Stimulated activated CD4-positive, alpha-beta T cell treated with anti-CD3 and anti-CD28 coated beads, Interleukin-12 subunit alpha, Interleukin-12 subunit beta, amount 100 ng/mL, for 24 hours (primary cell): ENCODE results near the gene GNB1.
"Not testable (repeated sequence)": the region's sequence is repeated elsewhere in the genome, so short reads cannot be mapped to it uniquely, and the experiment has no call there.

Source experiments
- DNase-seq, 2 experiments: peaks; one replicate each; pipeline ENCODE4 v3.0.0-alpha.2; 2020; ENCODE audit warnings: low read depth in 2 of 2

The GNB1 gene

DNA sequence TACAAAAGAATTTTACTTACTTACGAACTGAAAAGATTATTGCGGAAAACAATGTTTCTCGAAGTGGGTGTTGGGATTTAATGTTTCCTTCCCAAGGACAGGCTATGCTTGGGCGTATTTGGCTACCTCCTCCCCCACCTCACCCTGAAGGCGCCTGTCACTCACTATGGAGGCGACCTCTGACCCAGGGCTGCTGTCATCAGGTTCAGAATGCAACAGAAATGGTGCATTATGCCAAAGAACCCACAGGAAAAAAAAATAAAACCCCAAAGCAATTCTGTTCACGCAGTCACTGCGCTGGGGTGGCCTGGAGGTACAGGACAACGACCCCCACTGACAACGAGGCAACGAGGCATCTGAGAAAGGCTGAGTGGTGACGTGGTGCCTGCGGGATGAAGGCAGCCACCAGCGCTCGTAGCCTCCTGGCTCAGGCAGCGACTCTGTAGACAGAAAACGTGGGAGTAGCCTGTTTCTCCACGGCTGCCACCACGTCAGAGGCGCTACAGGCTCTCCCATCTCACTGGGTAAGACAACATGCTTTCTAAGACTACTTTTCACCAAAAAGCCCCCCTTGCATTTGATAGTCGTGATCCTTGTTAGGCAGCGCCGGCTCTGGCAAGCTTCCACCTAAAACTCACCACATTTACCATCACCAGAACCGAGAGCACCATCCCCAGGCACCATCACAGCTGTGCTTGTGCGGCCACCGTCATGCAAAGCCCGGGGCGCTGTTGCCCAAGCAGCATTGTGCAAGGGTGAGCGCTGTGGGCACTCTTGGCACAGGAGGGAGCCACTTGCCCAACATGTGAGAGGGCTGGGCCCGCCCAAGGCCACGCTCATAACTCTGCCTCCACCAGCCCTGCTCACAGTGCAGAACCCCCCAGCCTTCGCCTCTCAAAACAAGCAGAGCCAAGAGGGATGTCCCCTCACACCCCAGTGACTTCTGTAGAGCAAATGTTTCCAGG is 126.9 kb downstream of the GNB1 start:
- DNase-seq = no peak

DNA sequence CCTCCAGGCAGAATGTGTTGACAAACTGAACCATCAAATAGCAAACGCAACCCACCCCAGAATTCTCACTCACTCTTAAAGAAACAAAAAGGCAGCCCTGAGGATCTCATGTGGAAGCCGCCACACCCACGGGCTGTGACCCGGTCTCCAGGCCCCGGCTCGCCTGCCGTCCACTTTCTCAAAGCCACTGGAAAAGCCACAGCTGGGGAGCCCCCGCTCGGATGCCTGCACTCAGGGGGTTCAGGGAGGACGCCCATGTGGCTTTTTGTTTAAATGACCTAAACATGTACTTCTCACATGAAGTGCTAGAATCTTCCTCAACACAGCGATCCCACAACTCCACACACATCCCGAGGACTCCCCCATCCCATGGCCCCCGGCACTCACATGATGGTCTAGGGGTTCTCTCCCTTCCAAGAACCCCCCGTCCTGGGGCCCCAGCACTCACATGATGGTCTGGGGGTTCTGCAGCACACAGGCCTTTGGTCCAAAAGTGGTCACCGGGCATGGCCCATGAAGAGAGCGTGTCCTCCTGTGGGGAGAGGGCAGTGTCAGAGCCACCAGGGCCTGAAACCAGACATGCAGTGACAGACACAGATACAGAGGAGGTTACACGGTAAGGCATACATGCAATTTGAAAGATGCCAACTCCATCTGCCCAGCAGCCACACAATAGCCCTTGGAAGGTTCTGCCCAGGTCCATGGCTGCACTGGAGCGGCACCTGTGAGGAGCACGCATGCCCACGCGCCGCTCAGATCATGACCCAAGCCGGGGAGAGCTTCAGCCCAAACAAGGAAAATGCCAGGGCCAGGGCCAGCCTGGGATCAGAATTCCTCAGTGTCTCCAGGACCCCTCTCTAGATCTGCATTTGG is 129.1 kb downstream of the GNB1 start:
- DNase-seq = no peak

DNA sequence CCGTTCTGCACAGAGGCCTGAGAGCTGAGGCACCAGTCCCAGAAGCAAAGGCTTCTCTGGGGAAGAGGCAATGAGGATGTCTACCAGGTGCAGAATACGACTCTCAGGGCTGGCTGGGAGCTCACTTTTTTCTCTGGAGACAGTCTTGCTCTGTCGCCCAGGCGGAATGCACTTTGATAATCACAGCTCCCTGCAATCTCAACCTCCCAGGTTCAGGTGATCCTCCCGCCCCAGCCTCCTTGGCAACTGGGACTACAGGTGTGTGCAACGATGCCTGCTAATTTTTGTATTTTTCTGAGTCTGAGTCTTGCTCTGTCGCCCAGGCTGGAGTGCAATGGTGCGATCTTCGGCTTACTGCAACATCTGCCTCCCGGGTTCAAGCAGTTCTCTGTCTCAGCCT is 130.2 kb downstream of the GNB1 start:
- DNase-seq = no peak

DNA sequence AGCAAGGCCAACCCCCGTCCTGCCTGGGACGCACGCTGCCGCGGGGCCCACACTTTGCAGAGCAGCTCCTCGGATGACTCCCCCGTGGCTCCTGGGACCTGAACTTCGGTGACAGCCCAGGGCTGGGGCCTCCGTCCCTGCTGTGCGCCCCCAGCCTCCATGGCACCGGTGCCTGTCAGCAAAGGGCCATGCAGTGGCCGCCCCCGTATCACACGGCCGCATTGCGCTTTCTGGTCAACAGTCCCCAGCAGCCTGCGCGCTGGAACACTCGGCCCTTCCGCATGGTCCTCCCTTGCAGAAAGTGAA is 130.6 kb downstream of the GNB1 start:
- DNase-seq = no peak

DNA sequence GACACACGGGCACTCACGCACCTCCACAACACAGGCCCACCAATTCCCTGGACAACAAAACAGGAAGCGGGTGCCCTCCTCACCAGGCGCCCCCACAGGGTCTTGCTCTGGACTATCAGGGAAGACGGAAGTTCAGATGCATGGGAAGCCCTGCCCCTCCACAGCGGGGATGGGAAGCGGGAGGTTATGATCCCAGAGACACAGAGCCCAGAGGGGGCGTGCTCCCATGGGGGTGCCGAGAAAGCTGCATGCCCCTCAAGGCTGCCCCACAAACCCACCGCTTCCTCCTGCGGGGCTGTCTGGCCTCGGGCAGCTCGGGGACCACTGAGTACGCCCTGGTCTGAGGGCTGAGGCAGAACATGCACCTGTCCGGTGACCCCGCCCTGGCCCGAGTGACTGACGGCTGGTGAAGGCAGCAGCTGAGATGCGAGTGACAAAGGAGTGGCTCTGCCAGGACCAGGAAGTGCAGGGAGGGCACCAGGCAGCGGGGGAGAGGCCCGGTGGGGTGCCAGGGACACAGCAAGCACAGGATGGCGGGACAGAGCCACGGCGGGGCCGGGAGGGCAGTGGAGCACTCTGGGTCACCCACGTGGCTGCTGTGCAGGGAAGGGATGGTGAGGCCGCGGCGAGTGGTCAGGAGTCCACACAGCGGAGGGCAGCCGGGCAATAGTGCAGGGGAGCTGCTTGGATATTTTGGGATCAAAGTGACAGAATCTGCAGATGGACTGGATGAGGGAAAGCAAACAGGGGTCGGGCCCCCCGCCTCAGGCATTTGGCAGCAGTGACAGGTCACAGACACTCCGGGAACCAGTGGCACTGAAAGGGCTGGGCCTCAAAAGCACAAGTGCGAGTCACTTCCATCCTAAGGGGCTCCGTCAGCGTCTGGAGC is 131.2 kb downstream of the GNB1 start:
- no peak for DNase-seq

DNA sequence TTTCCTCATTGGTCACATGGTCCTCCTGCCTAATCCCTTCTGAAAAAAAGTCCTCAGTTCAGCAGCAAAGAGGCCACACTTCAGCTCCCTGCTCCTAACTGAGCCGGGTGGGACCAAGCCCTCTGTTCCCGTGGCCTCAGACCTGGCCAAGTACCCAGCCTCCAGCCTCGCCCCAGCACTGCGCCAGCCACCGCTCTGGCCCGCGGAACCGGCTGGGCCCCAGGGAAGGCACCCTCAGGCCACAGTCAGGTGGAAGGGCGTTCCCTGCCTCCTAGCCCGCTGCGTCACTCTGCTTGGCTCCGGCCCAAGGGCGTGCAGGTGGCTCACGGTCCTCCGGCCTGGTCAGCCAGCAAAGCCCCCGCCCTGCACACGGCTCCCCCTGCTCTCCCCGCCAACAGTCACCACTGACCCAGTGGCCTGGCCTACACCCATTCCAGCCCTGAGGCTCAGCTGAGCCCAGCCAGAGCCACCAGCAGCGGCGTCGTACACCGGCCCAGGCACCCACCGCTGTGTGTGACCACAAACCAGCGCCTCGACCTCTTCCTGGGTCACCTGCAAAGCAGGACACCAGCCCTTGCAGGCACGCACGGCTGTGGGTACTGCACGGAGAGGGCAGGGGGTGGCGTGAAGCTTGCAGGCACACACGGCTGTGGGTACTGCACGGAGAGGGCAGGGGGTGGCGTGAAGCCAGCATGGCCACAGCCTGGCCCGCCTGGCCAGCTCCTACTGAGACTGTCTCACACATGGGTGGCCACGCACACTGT is 132.0 kb downstream of the GNB1 start:
- no peak for DNase-seq

DNA sequence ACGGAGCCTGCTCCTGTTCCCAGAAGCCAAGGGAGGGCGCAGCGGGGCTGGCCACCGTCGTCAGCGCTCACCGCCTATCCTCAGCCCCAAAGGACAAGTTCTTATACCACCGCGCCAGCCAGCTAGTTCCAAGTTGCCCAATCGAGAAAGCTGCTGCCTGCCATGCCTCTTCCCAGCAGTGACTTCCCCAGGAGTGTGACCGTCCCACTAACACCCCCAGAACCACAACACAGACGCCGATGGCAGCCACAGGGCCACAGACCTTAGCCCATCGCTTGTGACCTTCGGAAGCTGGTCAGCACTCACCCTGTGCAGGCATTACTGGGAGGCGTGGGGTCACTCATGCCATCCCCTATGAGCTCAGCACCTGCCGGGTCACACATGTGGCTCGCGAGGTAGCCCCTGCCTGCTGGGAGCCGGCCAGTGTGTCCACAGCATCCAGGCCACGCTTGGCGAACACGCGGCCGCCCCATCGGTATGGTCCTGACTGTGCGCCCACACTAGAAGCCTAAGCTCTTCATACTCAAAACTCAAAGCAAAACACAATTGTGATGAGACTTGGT is 132.7 kb downstream of the GNB1 start:
- DNase-seq = no peak

DNA sequence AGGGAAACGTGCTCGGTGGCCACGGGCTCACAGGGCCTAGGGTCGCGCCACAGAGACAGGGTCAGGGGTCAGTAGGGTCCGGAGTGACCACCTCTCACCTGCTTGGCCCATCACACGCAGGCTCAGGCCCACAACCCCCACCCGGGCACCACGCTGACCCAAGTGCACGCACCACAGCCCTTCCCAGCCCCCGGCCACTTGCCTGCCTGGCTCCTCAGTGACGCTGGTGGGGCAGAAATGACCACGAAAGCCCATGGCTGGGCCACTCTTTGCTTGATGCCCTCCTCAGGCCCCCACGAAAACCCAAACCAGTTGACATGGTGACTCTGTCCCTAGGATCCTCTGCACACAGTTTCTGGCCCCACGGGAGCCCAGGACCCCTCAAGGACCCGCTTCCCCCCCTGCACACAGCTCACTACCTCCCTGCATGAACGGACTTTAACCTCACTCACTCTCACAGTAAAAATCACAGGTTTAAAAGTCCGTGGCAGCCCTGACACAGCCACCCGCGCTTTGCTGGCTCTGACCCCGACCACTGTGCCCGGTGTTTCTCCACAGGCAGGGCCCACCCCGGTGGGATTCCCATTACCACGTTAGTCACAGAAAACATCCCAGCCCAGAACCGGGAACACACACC is 133.3 kb downstream of the GNB1 start:
- DNase-seq = no peak

DNA sequence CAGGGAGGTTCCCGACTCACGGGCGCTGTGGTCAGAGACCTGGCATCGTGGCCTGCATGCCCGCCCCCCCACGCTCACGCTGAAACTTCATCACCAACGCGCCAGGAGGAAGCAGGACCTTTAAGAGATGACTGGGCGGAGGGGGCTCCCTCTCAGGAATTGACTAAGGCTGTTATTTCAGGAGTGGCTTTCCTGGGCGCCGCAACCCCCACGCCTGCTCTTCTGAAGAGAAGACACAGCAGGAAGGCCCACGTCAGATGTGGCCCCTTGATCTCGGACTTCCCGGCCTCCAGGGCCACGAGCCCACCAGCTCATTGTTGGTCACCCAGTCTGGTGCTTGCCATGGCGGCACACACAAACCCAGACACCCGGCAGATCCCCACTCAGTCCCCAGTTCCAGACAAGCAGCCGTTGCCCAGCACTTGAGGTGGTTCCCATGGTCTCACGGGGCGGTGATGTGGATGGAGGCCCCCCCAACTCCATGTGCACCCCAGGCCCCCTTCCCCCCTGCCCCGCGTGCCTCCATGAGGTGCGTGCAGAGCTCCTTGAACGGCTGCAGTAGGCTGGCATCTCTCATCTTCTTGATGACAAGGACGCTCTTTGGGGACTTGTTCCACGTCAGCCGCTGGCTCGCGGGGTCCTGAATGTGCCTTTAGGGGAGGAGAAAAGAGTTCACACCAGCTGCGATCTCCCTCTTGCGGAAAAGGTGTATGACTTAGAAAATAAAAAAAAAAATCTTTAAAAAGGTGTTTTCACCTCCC is 134.0 kb downstream of the GNB1 start:
- no peak for DNase-seq

DNA sequence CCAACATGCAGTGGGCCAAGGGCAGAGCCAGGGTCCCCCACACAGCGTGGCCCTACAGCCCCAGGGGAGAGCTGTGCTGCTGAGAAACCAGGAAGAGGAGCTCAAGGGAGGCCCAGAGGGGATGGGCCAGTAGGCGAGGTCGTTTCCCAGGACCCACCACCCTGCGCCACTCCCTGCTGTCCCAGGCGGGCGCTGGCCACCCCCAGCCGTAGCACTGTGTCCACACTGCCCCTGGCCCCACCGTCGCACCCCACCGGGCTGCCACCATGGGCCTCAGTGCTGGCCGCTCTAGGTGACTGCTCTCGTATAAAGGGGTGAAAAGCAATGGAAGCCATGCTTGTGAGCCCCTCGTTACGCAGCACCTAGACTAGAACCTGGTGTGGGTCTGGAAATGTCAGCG is 135.0 kb downstream of the GNB1 start:
- DNase-seq = no peak

DNA sequence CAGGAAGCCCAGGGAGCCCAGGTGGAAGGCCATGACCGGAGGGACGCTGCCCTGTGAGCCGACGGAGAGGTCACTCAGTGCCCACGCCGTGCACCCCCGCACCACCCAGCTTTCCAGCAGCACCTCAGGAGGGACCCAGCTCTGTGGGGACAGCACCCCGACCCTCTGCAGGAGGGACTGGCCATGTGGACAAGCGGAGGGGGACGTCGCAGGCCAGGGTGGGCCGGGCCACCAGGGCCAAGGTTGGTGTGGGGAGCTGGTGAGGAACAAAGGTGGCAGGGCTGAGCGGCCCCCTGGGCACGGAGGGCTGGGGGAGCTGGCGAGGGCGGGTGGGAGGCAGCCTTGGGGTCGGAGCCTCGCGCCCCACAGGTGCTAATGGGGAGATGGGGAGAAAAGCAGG is 135.5 kb downstream of the GNB1 start:
- DNase-seq = no peak

DNA sequence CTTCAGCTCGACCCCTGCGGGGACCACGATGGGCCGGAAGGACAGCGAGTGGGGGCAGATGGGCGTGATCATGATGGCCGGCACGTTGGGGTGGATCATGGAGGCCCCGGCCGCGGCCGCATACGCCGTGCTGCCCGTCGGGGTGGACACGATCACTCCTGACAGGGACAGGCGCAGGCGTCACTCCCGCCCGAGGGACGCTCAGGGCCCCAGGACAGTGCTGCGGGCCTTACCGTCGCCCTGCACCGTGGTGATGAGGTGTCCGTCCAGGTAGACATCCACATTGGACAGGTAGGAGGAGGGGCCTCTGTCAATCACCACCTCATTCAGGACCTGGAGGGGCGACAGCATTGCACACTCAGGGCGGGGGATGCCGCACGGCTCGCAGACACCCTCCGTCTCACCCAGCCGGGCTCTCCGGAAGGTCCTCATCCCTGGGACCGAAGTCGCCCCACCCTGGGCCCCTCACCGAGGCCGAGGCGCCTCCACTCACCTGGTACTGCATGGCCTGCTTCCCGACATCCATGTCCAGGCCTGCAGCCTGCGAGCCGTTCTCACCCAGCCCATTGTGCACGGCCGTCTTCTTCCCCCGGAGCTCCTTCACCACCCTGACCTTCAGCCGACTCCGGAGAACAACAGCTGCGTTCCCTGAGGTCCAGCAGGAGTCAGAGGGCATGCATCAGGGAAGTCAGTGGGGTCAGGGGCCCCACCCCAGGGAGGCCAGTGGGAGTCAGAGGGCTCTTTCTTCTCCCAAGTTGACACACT is 136.7 kb downstream of the GNB1 start:
- DNase-seq = no peak

DNA sequence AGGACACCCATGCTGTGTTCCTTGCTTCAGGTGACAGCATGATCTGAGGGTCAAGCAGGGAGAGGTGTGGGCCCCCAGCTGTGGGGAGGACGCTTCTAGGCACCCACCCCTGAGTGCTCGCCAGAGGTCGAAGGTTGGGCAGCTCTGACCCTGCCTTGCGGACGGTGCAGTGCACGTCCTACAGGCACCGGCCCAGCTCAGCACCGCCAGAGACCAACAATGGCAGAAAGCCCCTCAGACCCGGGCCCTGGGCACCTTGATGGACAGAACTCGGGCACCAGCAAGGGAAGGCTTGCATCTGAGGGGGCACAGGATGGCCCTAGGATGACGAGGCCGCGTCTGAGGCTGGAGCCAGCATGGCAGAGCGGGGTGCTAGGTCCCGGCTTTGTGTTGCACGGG is 137.3 kb downstream of the GNB1 start:
- no peak for DNase-seq

DNA sequence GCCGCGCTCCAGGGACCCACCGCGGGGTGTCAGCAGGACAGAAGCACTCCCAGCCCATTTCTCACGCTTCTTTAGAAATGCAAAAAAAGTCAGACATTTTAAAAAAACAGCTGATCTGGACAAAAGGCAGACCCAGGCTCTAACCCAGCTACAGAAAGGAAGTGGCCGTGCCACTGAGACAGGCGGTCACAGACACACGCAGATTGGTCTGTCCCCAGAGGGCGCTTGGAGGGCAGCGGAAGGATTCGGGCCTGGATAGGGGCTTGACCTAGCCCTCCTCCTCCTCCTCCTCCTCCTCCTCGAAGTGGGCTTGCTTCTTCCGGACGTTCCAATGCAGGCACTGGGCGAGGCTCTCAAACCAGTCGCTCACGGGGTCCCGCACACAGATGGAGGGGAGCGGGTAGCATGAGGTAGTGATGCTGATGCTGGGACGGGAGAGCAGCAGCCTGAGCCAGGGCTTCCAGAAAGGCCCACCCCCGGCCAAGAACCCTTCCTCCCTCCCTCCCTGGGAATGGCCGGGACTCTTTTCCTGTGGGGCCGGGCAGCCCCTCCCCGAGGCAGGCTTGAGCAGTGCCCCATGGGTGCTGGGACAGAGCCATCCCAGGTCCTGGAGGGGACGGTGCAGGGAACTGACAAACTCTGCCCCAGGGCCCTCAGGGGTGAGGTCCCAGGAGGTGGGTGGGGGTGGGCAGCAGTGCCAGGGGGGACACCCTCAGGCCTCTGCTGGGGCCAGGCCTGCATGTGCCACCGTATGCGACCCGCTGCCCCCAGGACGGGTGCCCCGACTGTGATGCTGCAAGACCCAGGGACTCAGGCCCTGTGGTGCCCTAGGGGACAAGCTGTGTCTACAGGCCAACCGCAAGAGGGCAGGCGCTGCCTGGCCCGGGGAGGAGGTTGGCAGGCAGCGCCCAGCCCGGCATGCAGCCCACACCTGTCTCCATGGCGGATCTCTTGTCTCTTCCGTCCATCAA is 138.0 kb downstream of the GNB1 start:
- no peak for DNase-seq

DNA sequence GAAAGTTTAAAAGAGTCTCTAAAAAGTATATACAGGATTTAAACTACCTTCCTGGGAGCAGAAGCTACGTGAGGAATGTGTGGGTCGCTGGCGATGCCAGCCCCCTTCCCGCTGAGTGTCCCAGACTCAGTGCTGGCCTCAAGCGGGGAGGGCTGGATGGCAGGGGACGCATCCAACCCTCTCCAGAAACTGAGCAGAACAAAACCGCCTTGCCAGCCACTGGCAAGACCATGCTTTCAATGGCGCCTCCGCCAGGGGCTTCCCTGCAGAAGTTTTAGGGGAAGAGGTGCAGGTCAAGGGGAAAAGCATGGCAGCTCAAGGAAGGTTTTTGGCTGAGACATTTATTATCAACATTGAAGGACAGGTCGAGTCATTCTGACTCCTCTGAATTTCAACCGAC is 138.7 kb downstream of the GNB1 start:
- no peak for DNase-seq

DNA sequence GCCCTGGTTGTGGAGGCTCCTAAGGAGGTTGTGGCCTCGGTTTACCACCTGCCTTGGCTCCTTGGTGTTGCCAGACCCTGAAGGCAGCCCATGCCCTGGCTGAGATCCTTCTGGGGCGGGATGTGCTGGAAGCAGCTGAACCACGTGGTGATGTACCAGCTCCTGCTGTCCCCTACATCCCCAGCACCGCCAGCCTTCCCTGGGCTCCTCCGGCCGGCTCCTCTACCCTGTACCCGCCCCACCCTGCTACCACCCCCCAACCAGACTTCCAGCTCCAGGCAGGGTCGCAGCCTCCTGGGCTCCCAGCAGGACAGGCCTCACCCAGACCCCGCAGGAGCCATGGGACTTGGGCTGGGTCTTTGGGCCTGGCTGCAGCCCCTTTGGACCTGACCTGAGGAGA is 140.9 kb downstream of the GNB1 start:
- not testable (repeated sequence) for DNase-seq

DNA sequence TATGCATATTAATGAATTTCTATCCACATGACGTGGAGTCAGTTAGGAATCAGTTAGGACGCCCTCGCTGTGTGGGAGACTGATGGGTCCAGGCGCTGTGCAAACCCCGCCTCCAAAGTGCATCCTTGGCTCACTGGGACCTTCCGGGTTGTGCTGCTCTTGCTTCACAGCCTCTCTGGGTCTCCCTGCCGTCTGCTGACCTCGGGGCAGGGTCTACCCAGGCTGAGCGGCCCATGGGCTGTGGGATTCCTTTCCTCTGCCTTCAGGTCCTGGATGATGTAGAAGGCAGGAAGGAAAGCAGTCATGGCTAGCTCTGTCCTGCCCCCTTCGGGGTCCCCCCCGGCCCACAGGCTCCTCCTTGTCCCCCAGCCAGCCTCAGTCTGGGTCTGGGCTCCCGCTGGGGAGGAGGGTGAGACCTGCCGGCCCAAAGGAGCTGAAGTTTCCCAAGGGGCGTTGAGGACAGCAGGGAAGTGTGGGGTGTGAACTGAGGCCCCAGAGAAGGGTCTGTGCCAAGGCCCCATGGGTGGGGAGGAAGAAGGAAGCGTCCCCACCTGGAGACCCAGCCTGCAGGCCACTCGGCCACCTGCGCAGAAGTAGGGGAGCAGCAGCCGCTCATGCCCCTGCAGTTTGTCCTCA is 142.1 kb downstream of the GNB1 start:
- no peak for DNase-seq
